Kidney epithelial cell (primary cell): Measurements from ENCODE around the gene GLIS1. TPM values are rescaled to one million over a fixed set of nuclear protein-coding genes. Genes with fewer than 3 reads are reported as not detected.

ENCODE experiments used
- DNase-seq: peaks from one replicate; pipeline ENCODE4 v3.0.0-alpha.2; 2010; ENCODE audit warnings: low read depth
- H3K27me3 ChIP-seq: 2 replicates; pipeline ENCODE4 v1.6.0; 2011; ENCODE audit warnings: low read length; ENCODE audit not compliant: control insufficient read depth, insufficient read depth
- H3K36me3 ChIP-seq: 2 replicates; pipeline ENCODE4 v1.5.1; 2011; ENCODE audit warnings: low read length; ENCODE audit not compliant: control insufficient read depth, insufficient read depth
- H3K4me3 ChIP-seq: 2 replicates; pipeline ENCODE4 v1.5.1; 2011; ENCODE audit warnings: low read depth, mild to moderate bottlenecking, control low read depth, low read length
- total RNA-seq: library from RNA; depleted of rRNA; stranded (reverse); fragments of >200 nt; gene quantifications from 2 replicates; pipeline ENCODE4 v1.2.3, GENCODE V29; 2015
- TF ChIP-seq, protein P1 (sequence below): IDR thresholded peaks from 2 replicates; pipeline ENCODE4 v1.5.1; 2011; ENCODE audit warnings: mild to moderate bottlenecking, moderate library complexity, low read length, control low read depth, inconsistent platforms; ENCODE audit not compliant: insufficient read depth, poor library complexity, severe bottlenecking

Gene GLIS1
- total RNA-seq, 1 donor from 2014 or later, result 0.63 TPM

DNA sequence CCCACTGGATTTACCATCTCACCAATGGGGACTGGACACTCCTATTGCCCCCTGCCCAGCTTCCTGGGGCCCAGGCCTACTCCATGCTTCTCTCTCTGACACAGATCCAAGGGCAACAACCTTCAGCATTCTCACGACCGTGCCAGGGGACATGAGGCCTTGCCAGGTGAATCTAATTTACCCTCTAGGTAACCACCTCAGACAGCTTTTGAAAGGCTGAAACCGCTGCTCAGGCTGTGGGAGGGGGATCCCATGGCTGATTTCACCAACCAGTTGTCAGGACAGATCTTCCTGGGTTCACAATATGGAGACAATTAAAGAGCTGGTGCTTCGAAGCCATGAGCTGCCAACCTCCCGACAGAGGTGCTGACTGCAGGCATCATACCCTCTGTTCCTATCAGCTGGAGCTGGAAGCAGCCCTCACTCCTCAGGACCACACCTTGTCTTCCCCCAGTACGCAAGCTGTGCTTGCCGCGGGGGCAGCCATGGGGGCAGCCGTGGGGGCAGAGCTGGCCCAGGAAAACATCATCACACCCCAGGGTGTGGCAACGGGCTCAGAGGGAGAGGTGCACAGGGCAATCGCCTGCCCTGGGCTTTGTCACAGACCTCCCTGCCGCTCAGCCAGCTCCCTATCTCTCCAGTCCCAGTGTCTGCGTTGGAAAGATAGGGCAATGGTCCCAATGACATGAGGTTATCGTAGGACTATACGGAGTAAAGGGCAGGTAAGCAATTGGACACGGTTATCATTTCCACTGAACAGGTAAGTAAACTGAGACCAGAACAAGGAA lies 159.5 kb downstream of the GLIS1 start:
- no peaks in the 10 kb centered on the region for H3K36me3 ChIP-seq
- no peak overlapping the region for H3K4me3 ChIP-seq
- TF ChIP-seq, protein P1, sequence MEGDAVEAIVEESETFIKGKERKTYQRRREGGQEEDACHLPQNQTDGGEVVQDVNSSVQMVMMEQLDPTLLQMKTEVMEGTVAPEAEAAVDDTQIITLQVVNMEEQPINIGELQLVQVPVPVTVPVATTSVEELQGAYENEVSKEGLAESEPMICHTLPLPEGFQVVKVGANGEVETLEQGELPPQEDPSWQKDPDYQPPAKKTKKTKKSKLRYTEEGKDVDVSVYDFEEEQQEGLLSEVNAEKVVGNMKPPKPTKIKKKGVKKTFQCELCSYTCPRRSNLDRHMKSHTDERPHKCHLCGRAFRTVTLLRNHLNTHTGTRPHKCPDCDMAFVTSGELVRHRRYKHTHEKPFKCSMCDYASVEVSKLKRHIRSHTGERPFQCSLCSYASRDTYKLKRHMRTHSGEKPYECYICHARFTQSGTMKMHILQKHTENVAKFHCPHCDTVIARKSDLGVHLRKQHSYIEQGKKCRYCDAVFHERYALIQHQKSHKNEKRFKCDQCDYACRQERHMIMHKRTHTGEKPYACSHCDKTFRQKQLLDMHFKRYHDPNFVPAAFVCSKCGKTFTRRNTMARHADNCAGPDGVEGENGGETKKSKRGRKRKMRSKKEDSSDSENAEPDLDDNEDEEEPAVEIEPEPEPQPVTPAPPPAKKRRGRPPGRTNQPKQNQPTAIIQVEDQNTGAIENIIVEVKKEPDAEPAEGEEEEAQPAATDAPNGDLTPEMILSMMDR, result no peak
- no peak for DNase-seq
- no peaks in the 10 kb centered on the region for H3K27me3 ChIP-seq

DNA sequence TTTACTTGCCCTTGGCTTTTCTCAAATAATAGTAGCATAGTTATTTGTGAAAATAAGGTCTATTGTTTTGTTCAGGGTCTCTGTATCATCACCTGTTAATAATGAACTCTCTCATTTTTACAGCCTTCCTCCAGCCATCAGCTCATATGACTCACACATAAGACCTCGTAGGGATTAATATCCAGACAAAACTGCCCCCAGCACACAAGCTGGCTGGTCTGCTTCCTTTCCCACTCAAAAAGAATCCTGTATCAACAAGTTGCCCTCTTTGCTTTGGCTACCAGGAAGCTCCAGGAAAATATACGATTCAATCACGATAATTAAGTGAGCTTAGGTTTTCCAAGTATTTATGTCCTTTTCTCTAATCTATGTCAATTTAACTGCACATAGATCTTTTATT lies 160.6 kb downstream of the GLIS1 start:
- Histone ChIP-seq H3K27me3 (no peaks in the 10 kb centered on the region), H3K36me3 (no peaks in the 10 kb centered on the region), H3K4me3 (no peak overlapping the region)
- TF ChIP-seq, protein P1, result no peak
- no peak for DNase-seq

DNA sequence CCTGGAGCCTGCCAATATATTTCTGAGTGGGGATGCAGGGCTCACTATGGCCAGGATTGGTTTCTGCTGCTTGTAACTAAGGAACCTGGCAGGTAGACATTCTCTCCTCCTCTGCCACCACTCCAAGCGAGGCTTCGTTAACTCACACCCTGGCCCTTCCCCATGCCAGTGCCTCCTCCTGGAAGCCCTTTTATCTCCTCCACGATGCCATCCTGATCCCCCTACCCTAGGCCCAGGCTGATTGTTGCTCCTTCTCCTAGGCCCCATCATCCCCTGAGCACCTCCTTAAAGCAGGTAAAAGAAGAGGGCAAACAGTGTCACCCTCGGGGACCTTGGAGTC lies 161.2 kb downstream of the GLIS1 start:
- no peak for DNase-seq
- H3K36me3 ChIP-seq, result no peaks in the 10 kb centered on the region
- TF ChIP-seq, protein P1, result no peak
- H3K4me3 ChIP-seq, result no peak overlapping the region
- no peaks in the 10 kb centered on the region for H3K27me3 ChIP-seq

DNA sequence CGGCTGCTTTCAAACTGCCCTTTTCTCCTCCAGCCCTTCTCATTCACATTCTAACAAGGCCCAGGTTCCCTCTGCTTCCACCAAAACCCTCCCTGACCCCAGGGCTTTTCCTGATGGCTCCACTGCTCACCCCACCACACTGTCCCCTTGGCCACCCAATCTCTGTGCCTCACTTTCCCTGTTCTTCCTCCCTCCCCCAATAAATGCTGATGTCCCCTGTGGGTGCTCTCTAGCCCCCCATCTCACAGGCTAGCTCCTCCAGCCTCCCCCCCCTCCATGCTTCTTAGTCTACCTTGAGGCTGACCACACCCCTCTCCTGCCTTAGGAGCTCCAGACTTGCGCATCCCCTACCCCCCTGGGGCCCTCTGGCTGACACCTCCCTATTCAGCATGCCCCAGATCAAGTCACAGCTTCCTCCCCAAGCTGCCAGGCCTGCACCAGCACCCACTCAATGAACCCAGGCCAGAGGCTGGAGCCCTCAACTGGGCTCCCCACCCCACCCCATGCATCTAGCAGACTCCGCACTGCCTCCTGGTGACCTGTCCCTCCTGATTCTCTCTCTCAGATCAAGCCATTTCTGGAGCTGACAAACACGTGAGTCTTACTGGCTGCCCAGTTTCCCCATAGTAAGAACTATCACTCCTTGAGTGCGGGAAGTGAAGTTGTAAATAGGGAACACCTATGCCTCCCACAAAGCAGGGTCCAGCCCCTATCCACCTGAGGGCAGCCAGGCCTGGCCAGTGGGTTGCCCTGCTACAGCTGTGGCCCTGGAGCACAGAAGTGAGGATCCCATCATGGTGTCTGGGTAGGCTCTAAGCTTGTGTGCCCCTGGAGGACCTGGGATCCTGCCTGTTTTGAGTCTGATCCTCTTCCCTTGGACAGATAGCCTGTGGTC lies 161.9 kb downstream of the GLIS1 start:
- Histone ChIP-seq H3K27me3 (no peaks in the 10 kb centered on the region), H3K4me3 (no peak overlapping the region), H3K36me3 (no peaks in the 10 kb centered on the region)
- no peak for DNase-seq
- TF ChIP-seq, protein P1, result no peak

DNA sequence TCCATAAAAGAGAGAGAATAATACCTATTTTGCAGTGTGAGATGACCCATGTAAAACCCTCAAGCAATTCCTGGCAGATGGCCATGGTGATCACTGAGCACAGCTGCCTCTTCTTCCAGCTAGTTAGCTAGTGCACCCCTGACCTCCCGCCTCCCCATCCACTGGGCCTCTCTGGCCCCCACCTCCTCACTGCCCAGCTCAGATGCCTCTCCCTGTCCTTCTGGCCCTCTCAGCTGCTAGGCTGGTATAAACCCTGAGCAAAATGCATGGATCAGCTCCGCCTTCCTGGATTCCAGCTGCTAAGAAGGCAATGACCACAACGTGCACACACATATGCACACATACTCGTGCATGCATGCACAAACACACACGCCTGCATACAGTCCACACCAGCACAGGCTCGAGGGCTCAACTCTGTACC lies 162.6 kb downstream of the GLIS1 start:
- no peak for DNase-seq
- H3K27me3 ChIP-seq, result no peaks in the 10 kb centered on the region
- no peak overlapping the region for H3K4me3 ChIP-seq
- no peaks in the 10 kb centered on the region for H3K36me3 ChIP-seq
- TF ChIP-seq, protein P1, result no peak
